ENCODE results near the gene DNAH2. TPM values are rescaled to one million over a fixed set of nuclear protein-coding genes. Genes with fewer than 3 reads are reported as not detected.

The DNAH2 gene
- total RNA-seq, 4 donors from 2014 or later, result under 0.01 to 1.4 (median 0.48) TPM

DNA sequence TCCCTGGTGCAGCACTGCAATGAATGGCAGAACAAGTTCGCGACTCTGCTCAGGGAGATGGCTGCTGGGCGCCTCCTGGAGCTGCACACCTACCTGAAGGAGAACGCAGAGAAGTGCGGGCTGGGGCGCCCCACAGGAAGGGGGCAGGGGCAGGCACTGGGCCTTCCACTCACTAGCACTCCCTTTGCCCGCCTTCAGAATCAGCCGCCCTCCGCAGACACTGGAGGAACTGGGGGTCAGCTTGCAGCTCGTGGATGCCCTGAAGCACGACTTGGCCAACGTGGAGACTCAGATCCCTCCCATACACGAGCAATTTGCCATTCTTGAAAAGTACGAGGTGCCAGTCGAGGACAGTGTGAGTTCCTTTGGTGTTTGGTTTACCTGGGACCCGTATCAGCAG lies 46.4 kb downstream of the DNAH2 start:
- DNase-seq, result no peak
- Histone ChIP-seq H3K27ac (no peak overlapping the region), H3K27me3 (no peaks in the 10 kb centered on the region), H3K36me3 (no peaks in the 10 kb centered on the region), H3K4me3 (no peak overlapping the region), H3K4me1 (no peaks in the 10 kb centered on the region), H3K9me3 (no peaks in the 10 kb centered on the region)
- intact Hi-C loops (cut with DNase I; ENCODE audit: low total_unique reads), result no loop called here
- TF ChIP-seq, protein P1, sequence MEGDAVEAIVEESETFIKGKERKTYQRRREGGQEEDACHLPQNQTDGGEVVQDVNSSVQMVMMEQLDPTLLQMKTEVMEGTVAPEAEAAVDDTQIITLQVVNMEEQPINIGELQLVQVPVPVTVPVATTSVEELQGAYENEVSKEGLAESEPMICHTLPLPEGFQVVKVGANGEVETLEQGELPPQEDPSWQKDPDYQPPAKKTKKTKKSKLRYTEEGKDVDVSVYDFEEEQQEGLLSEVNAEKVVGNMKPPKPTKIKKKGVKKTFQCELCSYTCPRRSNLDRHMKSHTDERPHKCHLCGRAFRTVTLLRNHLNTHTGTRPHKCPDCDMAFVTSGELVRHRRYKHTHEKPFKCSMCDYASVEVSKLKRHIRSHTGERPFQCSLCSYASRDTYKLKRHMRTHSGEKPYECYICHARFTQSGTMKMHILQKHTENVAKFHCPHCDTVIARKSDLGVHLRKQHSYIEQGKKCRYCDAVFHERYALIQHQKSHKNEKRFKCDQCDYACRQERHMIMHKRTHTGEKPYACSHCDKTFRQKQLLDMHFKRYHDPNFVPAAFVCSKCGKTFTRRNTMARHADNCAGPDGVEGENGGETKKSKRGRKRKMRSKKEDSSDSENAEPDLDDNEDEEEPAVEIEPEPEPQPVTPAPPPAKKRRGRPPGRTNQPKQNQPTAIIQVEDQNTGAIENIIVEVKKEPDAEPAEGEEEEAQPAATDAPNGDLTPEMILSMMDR (IDR thresholded peaks at IDR 0.05), result no peak
- TF ChIP-seq POLR2A (IDR thresholded peaks at IDR 0.05), result no peak

DNA sequence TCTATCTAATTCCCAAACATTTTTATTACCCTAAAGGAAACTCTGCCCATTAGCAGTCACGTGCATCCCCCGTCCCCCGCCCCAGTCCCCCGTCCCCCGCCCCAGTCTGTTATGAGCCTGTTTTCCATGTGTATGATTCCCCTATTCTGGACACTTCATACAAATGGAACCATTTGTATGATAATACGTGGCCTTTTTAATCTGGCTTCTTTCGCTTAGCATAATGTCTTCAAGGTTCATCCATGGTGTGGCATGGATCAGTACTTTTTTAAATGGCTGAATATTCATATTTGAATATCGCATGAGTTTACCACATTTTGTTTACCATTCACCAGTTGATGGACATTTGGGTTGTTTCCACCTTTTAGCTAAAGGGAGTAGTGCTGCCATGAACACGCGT lies 49.5 kb downstream of the DNAH2 start:
- DNase-seq, result no peak
- Histone ChIP-seq H3K27ac (no peak overlapping the region), H3K9me3 (no peaks in the 10 kb centered on the region), H3K27me3 (no peaks in the 10 kb centered on the region), H3K4me3 (no peak overlapping the region), H3K4me1 (no peaks in the 10 kb centered on the region), H3K36me3 (no peaks in the 10 kb centered on the region)
- intact Hi-C loops (cut with DNase I; ENCODE audit: low total_unique reads), result no loop called here
- TF ChIP-seq, protein P1 (IDR thresholded peaks at IDR 0.05), result no peak
- no peak for TF ChIP-seq POLR2A (IDR thresholded peaks at IDR 0.05)

DNA sequence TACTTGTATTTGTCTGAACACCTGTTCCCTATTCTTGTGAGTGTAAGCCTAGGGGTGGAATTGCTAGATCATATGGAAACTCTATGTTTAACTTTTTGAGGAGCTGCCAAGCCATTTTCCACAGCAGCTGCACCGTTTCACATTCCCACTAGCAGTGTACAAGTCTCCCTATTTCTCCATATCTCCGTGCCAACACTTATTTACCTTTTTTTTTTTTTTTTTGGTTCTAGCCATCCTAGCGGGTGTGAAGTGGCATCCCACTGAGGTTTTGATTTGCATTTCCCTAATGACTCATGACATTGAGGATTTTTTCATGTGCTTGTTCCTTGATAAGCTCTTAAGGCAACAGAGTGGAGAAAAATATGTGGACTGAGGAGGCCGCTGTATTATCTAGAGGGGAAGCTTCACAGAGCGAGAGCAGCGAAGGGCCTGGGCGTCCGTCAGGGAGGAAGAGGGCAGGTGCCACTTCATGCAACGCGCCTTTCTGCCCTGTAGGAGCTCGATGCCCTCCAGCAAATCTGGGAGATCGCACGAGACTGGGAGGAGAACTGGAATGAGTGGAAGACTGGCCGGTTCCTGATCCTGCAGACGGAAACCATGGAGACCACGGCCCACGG lies 50.0 kb downstream of the DNAH2 start:
- H3K4me1 ChIP-seq, result no peaks in the 10 kb centered on the region
- no peaks in the 10 kb centered on the region for H3K9me3 ChIP-seq
- no peaks in the 10 kb centered on the region for H3K27me3 ChIP-seq
- DNase-seq, result no peak
- TF ChIP-seq, protein P1 (IDR thresholded peaks at IDR 0.05), result no peak
- no peak for TF ChIP-seq POLR2A (IDR thresholded peaks at IDR 0.05)
- H3K27ac ChIP-seq, result no peak overlapping the region
- intact Hi-C loops (cut with DNase I; ENCODE audit: low total_unique reads), result no loop called here
- no peaks in the 10 kb centered on the region for H3K36me3 ChIP-seq
- H3K4me3 ChIP-seq, result no peak overlapping the region

DNA sequence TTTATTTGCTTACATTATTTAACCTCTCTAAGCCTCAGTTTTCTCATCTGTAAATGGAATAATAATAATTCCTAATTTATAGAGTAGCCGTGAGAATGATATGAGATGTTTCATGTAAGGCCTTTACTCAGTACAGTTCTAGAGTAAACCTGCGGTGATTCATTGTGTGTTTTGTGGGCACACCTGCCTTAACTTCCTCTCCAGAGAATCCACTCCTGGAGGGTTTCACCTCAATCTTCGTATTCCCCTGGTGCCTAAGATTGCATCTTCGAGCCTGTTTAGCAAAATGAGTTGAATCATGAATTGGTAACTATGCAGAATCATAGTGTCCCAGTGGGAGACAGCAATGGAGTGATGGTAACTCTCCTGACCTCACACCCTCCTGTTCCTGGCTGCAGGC lies 52.3 kb downstream of the DNAH2 start:
- no peaks in the 10 kb centered on the region for H3K4me1 ChIP-seq
- no peaks in the 10 kb centered on the region for H3K27me3 ChIP-seq
- intact Hi-C loops (cut with DNase I; ENCODE audit: low total_unique reads), result no loop called here
- H3K4me3 ChIP-seq, result no peak overlapping the region
- no peaks in the 10 kb centered on the region for H3K9me3 ChIP-seq
- no peaks in the 10 kb centered on the region for H3K36me3 ChIP-seq
- no peak for TF ChIP-seq POLR2A (IDR thresholded peaks at IDR 0.05)
- TF ChIP-seq, protein P1 (IDR thresholded peaks at IDR 0.05), result no peak
- no peak overlapping the region for H3K27ac ChIP-seq
- no peak for DNase-seq

DNA sequence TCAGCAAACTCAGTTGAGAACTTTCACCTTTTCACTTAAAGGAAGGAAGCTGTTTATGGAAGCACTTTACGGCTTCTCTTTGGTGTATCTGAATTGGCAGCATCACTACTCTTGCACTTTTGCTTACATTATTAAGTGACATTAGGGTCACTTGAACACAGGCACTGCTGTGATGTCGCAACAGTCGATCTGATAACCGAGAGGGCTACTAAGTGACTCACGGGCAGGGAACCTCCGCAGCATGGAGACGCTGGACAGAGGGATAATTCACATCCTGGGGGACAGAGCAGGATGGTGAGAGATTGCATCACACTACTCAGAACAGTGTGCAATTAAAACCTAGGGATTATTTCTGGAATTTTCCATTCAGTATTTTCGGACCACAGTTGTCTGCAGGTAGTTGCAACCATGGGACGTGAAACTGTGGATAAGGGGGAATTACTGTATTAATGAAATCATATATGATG lies 56.5 kb downstream of the DNAH2 start:
- no peak for TF ChIP-seq POLR2A (IDR thresholded peaks at IDR 0.05)
- TF ChIP-seq, protein P1 (IDR thresholded peaks at IDR 0.05), result no peak
- intact Hi-C loops (cut with DNase I; ENCODE audit: low total_unique reads), result no loop called here
- no peaks in the 10 kb centered on the region for H3K27me3 ChIP-seq

More for the DNA sequence above, 56.5 kb downstream of the DNAH2 start:
- H3K4me3 ChIP-seq, result no peak overlapping the region
- no peaks in the 10 kb centered on the region for H3K36me3 ChIP-seq
- no peaks in the 10 kb centered on the region for H3K4me1 ChIP-seq
- no peak overlapping the region for H3K27ac ChIP-seq
- DNase-seq, result no peak
- H3K9me3 ChIP-seq, result no peaks in the 10 kb centered on the region
